ENCODE measurements around the gene COL9A3.

DNA sequence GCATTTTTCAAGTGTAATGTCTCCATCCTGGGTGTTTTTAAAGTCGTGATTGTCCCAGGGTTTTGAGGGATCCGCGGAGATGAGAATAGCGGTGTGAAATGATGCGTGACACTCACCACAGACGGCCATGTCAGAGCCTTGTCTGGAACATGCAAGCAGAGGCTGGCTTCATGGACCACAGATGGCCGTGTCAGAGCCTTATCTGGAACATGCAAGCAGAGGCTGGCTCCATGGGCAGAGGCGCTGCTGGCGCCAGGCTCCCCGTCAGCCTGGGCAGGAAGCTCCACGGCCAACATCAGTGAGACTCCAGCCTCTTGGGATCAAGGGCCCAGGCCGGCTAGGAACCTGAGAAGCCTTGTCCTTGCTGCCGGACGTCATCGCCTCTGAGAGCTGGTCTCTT, 28.2 kb upstream of the COL9A3 start:
- TF ChIP-seq CTCF (IDR thresholded peaks at IDR 0.05) (no peak), RCOR1 (IDR thresholded peaks at IDR 0.05; ENCODE audit: low read depth, low read length) (no peak), CEBPB (IDR thresholded peaks at IDR 0.05) (no peak), SMC3 (IDR thresholded peaks at IDR 0.05) (no peak), ZFP36 (IDR thresholded peaks at IDR 0.05; ENCODE audit: borderline replicate concordance, partially characterized antibody) (no peak), EP300 (IDR thresholded peaks at IDR 0.05) (no peak), CHD2 (IDR thresholded peaks at IDR 0.05; ENCODE audit: low read length, partially characterized antibody) (no peak)
- TF ChIP-seq, protein P1, sequence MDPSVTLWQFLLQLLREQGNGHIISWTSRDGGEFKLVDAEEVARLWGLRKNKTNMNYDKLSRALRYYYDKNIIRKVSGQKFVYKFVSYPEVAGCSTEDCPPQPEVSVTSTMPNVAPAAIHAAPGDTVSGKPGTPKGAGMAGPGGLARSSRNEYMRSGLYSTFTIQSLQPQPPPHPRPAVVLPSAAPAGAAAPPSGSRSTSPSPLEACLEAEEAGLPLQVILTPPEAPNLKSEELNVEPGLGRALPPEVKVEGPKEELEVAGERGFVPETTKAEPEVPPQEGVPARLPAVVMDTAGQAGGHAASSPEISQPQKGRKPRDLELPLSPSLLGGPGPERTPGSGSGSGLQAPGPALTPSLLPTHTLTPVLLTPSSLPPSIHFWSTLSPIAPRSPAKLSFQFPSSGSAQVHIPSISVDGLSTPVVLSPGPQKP (IDR thresholded peaks at IDR 0.05; ENCODE audit: low read depth, low read length): no peak

Data from A549 (cell line).